Esophagus squamous epithelium (tissue), 4 donors: ENCODE measurements around the gene HENMT1.

ENCODE experiments used
- POLR2A ChIP-seq, 4 donors: fragments of 450-650 bp; IDR thresholded peaks; one replicate each; pipeline ENCODE4 v1.6.1; 2017; ENCODE audit warnings: antibody characterized with exemption in 4 of 4, mild to moderate bottlenecking in 4 of 4, moderate library complexity in 3 of 4
- TF ChIP-seq, protein P1 (sequence below), 6 experiments: fragments of 450-650 bp in 4 of 6; fragments of 200-600 bp in 2 of 6; sonication (generic) in 2 of 6; IDR thresholded peaks; one replicate each; pipeline ENCODE4 v1.5.1; 2016 to 2019; ENCODE audit warnings: antibody characterized with exemption in 6 of 6, mild to moderate bottlenecking in 4 of 6, moderate library complexity in 4 of 6

DNA sequence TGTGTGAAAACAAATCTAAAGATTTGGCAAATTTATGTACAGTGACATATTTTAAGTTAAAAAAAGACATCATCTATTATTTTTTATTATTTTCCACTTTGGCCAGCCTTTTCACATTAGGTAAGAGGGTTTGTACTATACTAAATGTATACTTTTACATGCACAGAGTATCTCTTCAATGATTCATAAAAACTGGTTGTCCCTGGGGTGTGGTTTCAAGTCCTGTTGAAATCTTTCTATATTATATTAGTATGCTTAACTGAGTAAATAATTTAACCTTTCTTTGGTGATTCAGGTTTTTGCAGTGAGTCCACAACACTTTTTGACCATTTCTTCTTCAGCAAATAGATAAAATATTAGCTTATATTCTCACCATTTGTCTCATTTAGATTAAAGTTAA lies 55.3 kb downstream of the HENMT1 start:
- TF ChIP-seq, protein P1, sequence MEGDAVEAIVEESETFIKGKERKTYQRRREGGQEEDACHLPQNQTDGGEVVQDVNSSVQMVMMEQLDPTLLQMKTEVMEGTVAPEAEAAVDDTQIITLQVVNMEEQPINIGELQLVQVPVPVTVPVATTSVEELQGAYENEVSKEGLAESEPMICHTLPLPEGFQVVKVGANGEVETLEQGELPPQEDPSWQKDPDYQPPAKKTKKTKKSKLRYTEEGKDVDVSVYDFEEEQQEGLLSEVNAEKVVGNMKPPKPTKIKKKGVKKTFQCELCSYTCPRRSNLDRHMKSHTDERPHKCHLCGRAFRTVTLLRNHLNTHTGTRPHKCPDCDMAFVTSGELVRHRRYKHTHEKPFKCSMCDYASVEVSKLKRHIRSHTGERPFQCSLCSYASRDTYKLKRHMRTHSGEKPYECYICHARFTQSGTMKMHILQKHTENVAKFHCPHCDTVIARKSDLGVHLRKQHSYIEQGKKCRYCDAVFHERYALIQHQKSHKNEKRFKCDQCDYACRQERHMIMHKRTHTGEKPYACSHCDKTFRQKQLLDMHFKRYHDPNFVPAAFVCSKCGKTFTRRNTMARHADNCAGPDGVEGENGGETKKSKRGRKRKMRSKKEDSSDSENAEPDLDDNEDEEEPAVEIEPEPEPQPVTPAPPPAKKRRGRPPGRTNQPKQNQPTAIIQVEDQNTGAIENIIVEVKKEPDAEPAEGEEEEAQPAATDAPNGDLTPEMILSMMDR (IDR thresholded peaks at IDR 0.05) = no peak
- no peak for TF ChIP-seq POLR2A (IDR thresholded peaks at IDR 0.05)
